ENCODE measurements around the gene VANGL2. TPM values are rescaled to one million over a fixed set of nuclear protein-coding genes. Genes with fewer than 3 reads are reported as not detected.

Gene VANGL2
- total and polyA plus RNA-seq, 9 of the 15 experiments (the other 6 are each of a cell fraction or from before 2014, with no cell fraction given), result 0.28 to 4.0 (median 0.98) TPM

- Histone ChIP-seq H3K4me2 (ENCODE audit: insufficient read depth, low read length) (no peak overlapping the region), H3K4me3 (no peak overlapping the region), H3K9me1 (ENCODE audit: control insufficient read depth, insufficient read depth, low read length) (no peaks in the 10 kb centered on the region), H3K27me3 (ENCODE audit: control insufficient read depth in 2 of 2, insufficient read depth in 2 of 2, low read length in 2 of 2) (no peaks in the 10 kb centered on the region), H3K27ac (ENCODE audit: extremely low read depth, low read depth, low read length) (peak overlapping the region; percentile 73; the same call in 2 of the 3 replicates), H2AFZ (ENCODE audit: low read depth, low read length) (no peak overlapping the region), H3K36me3 (ENCODE audit: control insufficient read depth, insufficient read depth, low read length) (peaks cover 41% of the 10 kb centered on the region; the same call in 2 of the 3 replicates), H3K4me1 (replicated peaks in 1 of 2; ENCODE audit: control insufficient read depth in 2 of 2, insufficient read depth in 2 of 2, low read length in 2 of 2) (peaks cover 13 to 29% of the 10 kb centered on the region in 2 experiments), H3K9ac (ENCODE audit: insufficient read depth in 1 of 2, low read depth in 2 of 2, low read length in 2 of 2) (no peak overlapping the region), H4K20me1 (replicated peaks; ENCODE audit: control insufficient read depth, insufficient read depth, low read length) (no peaks in the 10 kb centered on the region), H3K9me3 (replicated peaks; ENCODE audit: control insufficient read depth, insufficient read depth, low read depth, low read length) (no peaks in the 10 kb centered on the region), H3K79me2 (ENCODE audit: control insufficient read depth, insufficient read depth, low read length) (no peaks in the 10 kb centered on the region)
- intact Hi-C loops (cut with micrococcal nuclease), result no loop called here
- peak; percentile 59 for TF ChIP-seq RBM25 (IDR thresholded peaks at IDR 0.05; ENCODE audit: low read depth, low read length, severe bottlenecking)
- TF ChIP-seq BCOR (IDR thresholded peaks at IDR 0.05), result peak; percentile 59
- peak in 1 of 2 experiments; percentile 40; a peak in 1 of 4 replicates for TF ChIP-seq KDM1A (IDR thresholded peaks at IDR 0.05)
- no peak for TF ChIP-seq MTA1 (IDR thresholded peaks at IDR 0.05; ENCODE audit: borderline replicate concordance)
- 0 out of 2 replicates have a peak, but pooled peaks have one; percentile 30 for TF ChIP-seq PTRF (tag; IDR thresholded peaks at IDR 0.05)
- peak; percentile 74 for TF ChIP-seq ZFP36 (IDR thresholded peaks at IDR 0.05; ENCODE audit: low read depth, low read length, partially characterized antibody)
- POLR2A ChIA-PET, result interaction anchor here (0.6 to 1.0 kb wide), 2 partner anchors 32 to 871 kb away, joined by 3 read pairs; no protein-coding TSS in a partner anchor
- WGBS (ENCODE audit: insufficient coverage, low coverage, missing lambda C conversion rate), result 76% methylated on average over 2 of the region's 2 CpGs
- CTCF ChIA-PET (ENCODE audit: low intra/inter-chr PET ratio), result no interaction called here
- ATAC-seq, result no peak
- no peak for DNase-seq (ENCODE audit: extremely low read depth in 1 of 4, low spot score in 3 of 4)
- FAIRE-seq, result no peak
- BruUV-seq (replicated peaks), result no TSS peak
- in situ Hi-C loops (cut with MboI), result no loop called here
Observed at GRCh38 chr1:160361199-160361598, 39.2 kb upstream of the VANGL2 start.

- intact Hi-C loops (cut with micrococcal nuclease), result loop anchor here (2.0 kb wide), 1 partner anchor 15 kb away; no protein-coding TSS in a partner anchor
- Histone ChIP-seq H3K4me3 (no peak overlapping the region), H3K27ac (ENCODE audit: extremely low read depth, low read depth, low read length) (peak overlapping the region; percentile 73), H3K27me3 (ENCODE audit: control insufficient read depth in 2 of 2, insufficient read depth in 2 of 2, low read length in 2 of 2) (no peaks in the 10 kb centered on the region), H2AFZ (ENCODE audit: low read depth, low read length) (no peak overlapping the region), H3K9me3 (replicated peaks; ENCODE audit: control insufficient read depth, insufficient read depth, low read depth, low read length) (no peaks in the 10 kb centered on the region), H4K20me1 (replicated peaks; ENCODE audit: control insufficient read depth, insufficient read depth, low read length) (no peaks in the 10 kb centered on the region), H3K79me2 (ENCODE audit: control insufficient read depth, insufficient read depth, low read length) (no peaks in the 10 kb centered on the region), H3K9me1 (ENCODE audit: control insufficient read depth, insufficient read depth, low read length) (no peaks in the 10 kb centered on the region), H3K9ac (ENCODE audit: insufficient read depth in 1 of 2, low read depth in 2 of 2, low read length in 2 of 2) (peak overlapping the region; percentile 62 to 81; a peak in 3 of 4 replicates), H3K36me3 (ENCODE audit: control insufficient read depth, insufficient read depth, low read length) (peaks cover 35% of the 10 kb centered on the region; the same call in 2 of the 3 replicates), H3K4me1 (replicated peaks in 1 of 2; ENCODE audit: control insufficient read depth in 2 of 2, insufficient read depth in 2 of 2, low read length in 2 of 2) (peaks cover 13 to 29% of the 10 kb centered on the region in 2 experiments), H3K4me2 (ENCODE audit: insufficient read depth, low read length) (no peak overlapping the region; the same call in 1 of the 2 replicates)
- TSS peak; percentile 59 for BruUV-seq (replicated peaks)
- ChIA-PET POLR2A (interaction anchor here (0.6 to 5.8 kb wide), 8 partner anchors 10 to 375 kb away, joined by 3 to 27 read pairs (median 3); partner anchors contain the start of genes COPA and NCSTN), CTCF (ENCODE audit: low intra/inter-chr PET ratio) (no interaction called here)
- DNase-seq (ENCODE audit: extremely low read depth in 1 of 4, low spot score in 3 of 4) (no peak), FAIRE-seq (no peak), ATAC-seq (no peak)
- 54% methylated on average over 4 of the region's 4 CpGs for WGBS (ENCODE audit: insufficient coverage, low coverage, missing lambda C conversion rate)
- in situ Hi-C loops (cut with MboI), result no loop called here
- TF ChIP-seq POLR2AphosphoS2 (IDR thresholded peaks at IDR 0.05; ENCODE audit: low read length) (no peak), DMBX1 (CRISPR knock-in tag; IDR thresholded peaks at IDR 0.05; ENCODE audit: borderline replicate concordance) (peak; percentile 15; the same call in 1 of the 2 replicates), ARID4B (CRISPR knock-in tag; IDR thresholded peaks at IDR 0.05) (0 out of 2 replicates have a peak, but pooled peaks have one; percentile 5), KDM5B (IDR thresholded peaks at IDR 0.05; ENCODE audit: insufficient replicate concordance, low read depth, low read length) (no peak), ZBTB8A (IDR thresholded peaks at IDR 0.05; ENCODE audit: partially characterized antibody) (no peak)
Observed at GRCh38 chr1:160361814-160362167, 38.6 kb upstream of the VANGL2 start.

All from K562 (cell line).